Brain microvascular endothelial cell (primary cell): ENCODE results near the gene ADAMTSL5.

ENCODE experiments used
- DNase-seq: peaks from one replicate; pipeline ENCODE4 v3.0.0-alpha.2; 2020
- H3K27ac ChIP-seq: fragments of 250-450 bp; sonication (Bioruptor Pico); 2 replicates; pipeline ENCODE4 v1.5.1; 2020; ENCODE audit warnings: mild to moderate bottlenecking, moderate library complexity
- H3K27me3 ChIP-seq: fragments of 250-450 bp; sonication (Bioruptor Pico); replicated peaks from 2 replicates; pipeline ENCODE4 v1.5.1; 2020; ENCODE audit warnings: mild to moderate bottlenecking
- H3K36me3 ChIP-seq: fragments of 250-450 bp; sonication (Bioruptor Pico); replicated peaks from 2 replicates; pipeline ENCODE4 v1.5.1; 2020; ENCODE audit warnings: mild to moderate bottlenecking
- H3K4me3 ChIP-seq: 2 replicates; pipeline ENCODE4 v1.5.1; 2011; ENCODE audit warnings: low read depth, mild to moderate bottlenecking, control low read depth, low read length, moderate library complexity
- in situ Hi-C: cut with HindIII; loops from 2 replicates; pipeline ENCODE4 v1.10.0; 2017; ENCODE audit warnings: low sequenced_read_pairs, low pct_ligation_motif_present
- TF ChIP-seq, protein P1 (sequence below): IDR thresholded peaks from 2 replicates; pipeline ENCODE4 v1.5.1; 2011; ENCODE audit warnings: low read depth, mild to moderate bottlenecking, moderate library complexity, low read length, control low read depth, inconsistent platforms; ENCODE audit errors: missing control alignments

The ADAMTSL5 gene

DNA sequence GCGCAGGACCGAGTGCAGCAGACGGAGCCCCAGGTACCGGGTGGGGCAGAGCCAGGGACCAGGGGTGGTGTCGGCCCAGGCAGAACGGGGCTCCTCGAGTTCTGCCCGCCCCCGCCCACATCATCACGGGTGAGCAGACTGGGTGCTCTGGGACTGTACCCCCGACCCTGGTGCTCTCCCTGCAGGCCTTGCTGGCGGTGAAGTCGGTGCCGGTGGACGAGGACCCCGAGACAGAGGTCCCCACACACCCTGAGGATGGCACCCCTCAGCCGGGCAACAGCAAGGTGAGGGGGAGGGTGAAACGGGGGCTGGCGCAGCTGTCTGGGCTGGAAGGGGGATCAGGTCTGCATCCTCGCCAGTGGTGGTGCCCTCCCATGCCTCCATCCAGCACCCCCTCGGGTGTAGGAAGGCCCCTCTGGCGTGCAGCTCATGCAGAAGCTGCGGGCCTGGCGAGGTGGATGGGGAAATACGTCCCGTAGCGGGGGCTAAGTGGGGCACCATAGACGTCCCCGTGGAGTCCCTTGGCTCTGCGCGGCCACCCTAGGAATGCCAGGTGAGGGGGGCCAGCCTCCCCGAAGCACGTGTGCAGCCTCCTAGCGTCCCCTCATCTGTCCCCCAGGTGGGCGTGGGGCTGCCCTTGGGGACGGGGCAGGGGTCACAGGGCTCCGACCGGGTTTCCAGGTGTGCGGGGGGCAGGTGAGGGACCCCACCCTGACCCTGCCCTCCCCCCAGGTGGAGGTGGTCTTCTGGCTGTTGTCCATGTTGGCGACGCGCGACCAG is 56.5 kb downstream of the ADAMTSL5 start:
- no peak overlapping the region for H3K27ac ChIP-seq
- in situ Hi-C loops, result no loop called here
- H3K27me3 ChIP-seq, result peaks cover 56% of the 10 kb centered on the region
- TF ChIP-seq, protein P1, sequence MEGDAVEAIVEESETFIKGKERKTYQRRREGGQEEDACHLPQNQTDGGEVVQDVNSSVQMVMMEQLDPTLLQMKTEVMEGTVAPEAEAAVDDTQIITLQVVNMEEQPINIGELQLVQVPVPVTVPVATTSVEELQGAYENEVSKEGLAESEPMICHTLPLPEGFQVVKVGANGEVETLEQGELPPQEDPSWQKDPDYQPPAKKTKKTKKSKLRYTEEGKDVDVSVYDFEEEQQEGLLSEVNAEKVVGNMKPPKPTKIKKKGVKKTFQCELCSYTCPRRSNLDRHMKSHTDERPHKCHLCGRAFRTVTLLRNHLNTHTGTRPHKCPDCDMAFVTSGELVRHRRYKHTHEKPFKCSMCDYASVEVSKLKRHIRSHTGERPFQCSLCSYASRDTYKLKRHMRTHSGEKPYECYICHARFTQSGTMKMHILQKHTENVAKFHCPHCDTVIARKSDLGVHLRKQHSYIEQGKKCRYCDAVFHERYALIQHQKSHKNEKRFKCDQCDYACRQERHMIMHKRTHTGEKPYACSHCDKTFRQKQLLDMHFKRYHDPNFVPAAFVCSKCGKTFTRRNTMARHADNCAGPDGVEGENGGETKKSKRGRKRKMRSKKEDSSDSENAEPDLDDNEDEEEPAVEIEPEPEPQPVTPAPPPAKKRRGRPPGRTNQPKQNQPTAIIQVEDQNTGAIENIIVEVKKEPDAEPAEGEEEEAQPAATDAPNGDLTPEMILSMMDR, result no peak
- no peak overlapping the region for H3K4me3 ChIP-seq
- no peak for DNase-seq
- no peaks in the 10 kb centered on the region for H3K36me3 ChIP-seq

DNA sequence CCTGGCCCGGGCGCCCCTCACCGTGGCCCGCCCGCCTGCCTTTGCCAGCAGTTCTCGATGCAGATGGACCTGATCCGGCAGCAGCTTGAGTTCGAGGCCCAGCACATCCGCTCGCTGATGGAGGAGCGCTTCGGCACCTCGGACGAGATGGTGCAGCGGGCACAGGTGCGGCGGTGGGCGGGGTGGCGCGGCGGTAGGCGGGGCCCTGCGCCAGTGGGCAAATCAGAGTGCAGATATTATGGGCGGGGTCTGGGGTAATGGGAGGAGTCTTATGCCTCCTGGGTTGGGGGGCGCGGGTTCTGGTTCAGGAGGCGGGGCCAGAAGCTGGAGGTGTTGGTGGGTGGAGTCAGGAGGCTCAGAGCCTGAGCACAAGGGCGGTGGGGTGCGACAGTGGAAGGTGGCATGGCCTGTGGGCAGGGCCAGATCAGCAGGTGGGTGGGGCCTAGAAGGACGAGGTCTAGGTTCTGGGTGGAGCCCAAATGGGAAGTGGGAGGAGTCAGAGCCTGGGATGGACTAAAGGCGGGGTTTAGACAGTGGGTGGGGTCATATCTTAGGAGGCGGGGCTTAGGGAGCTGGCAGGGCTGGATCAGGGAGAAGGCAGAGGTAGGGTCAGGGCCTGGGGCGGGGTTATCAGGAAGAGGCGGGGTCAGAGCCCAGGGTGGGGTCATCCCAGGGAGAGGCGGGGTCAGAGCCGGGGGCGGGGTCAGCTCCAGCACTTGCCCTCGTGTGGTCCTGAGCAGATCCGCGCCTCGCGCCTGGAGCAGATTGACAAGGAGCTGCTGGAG is 57.3 kb downstream of the ADAMTSL5 start:
- TF ChIP-seq, protein P1, result no peak
- DNase-seq, result peak; percentile 33
- in situ Hi-C loops, result no loop called here
- no peaks in the 10 kb centered on the region for H3K36me3 ChIP-seq
- H3K4me3 ChIP-seq, result no peak overlapping the region
- no peak overlapping the region for H3K27ac ChIP-seq
- H3K27me3 ChIP-seq, result peaks cover 64% of the 10 kb centered on the region
